Mesothelial cell of epicardium (in vitro differentiated cells): ENCODE data around the gene COPG1. TPM values are rescaled to one million over a fixed set of nuclear protein-coding genes. Genes with fewer than 3 reads are reported as not detected.
A peak's percentile ranks its signal among the peaks of the same experiment; 100 is the strongest.
"Not testable (repeated sequence)": the region's sequence is repeated elsewhere in the genome, so short reads cannot be mapped to it uniquely, and the experiment has no call there.

ENCODE experiments used
- DNase-seq, 2 experiments: peaks; one replicate each; pipeline ENCODE4 v3.0.0; 2021; ENCODE audit warnings: low spot score in 2 of 2; ENCODE audit not compliant: unreplicated experiment in 2 of 2
- H3K27ac Mint-ChIP-seq: 2 replicates; pipeline ENCODE4 v1.8.0; 2021; ENCODE audit warnings: mixed read lengths
- H3K27me3 Mint-ChIP-seq: 2 replicates; pipeline ENCODE4 v1.8.0; 2021; ENCODE audit warnings: low read depth, mixed read lengths
- H3K36me3 Mint-ChIP-seq: 2 replicates; pipeline ENCODE4 v1.8.0; 2021; ENCODE audit warnings: mixed read lengths
- H3K4me1 Mint-ChIP-seq: 2 replicates; pipeline ENCODE4 v1.8.0; 2021; ENCODE audit warnings: mixed read lengths
- H3K4me3 Mint-ChIP-seq: 2 replicates; pipeline ENCODE4 v1.8.0; 2021; ENCODE audit warnings: mild to moderate bottlenecking, moderate library complexity, mixed read lengths
- H3K9me3 Mint-ChIP-seq: 2 replicates; pipeline ENCODE4 v1.8.0; 2021; ENCODE audit warnings: mixed read lengths
- total RNA-seq: library from RNA; stranded (reverse); gene quantifications from 3 replicates; pipeline ENCODE4 v1.2.1, GENCODE V29; 2021
- TF ChIP-seq, protein P1 (sequence below): fragments of 200-600 bp; sonication (generic); IDR thresholded peaks from one replicate; pipeline ENCODE4 v1.5.0; 2021; ENCODE audit warnings: antibody characterized with exemption; ENCODE audit not compliant: unreplicated experiment

Gene COPG1
- total RNA-seq, 1 donor from 2014 or later, result 172 TPM

GRCh38 chr3:129245141-129245540 lies 4.3 kb upstream of the COPG1 start:
- Mint-ChIP-seq H3K9me3 (no peaks in the 10 kb centered on the region), H3K27ac (no peak overlapping the region), H3K4me1 (peaks cover 22% of the 10 kb centered on the region), H3K36me3 (peaks cover 2% of the 10 kb centered on the region), H3K4me3 (no peak overlapping the region), H3K27me3 (no peaks in the 10 kb centered on the region)
- no peak for DNase-seq
- TF ChIP-seq, protein P1, sequence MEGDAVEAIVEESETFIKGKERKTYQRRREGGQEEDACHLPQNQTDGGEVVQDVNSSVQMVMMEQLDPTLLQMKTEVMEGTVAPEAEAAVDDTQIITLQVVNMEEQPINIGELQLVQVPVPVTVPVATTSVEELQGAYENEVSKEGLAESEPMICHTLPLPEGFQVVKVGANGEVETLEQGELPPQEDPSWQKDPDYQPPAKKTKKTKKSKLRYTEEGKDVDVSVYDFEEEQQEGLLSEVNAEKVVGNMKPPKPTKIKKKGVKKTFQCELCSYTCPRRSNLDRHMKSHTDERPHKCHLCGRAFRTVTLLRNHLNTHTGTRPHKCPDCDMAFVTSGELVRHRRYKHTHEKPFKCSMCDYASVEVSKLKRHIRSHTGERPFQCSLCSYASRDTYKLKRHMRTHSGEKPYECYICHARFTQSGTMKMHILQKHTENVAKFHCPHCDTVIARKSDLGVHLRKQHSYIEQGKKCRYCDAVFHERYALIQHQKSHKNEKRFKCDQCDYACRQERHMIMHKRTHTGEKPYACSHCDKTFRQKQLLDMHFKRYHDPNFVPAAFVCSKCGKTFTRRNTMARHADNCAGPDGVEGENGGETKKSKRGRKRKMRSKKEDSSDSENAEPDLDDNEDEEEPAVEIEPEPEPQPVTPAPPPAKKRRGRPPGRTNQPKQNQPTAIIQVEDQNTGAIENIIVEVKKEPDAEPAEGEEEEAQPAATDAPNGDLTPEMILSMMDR, result no peak

DNA sequence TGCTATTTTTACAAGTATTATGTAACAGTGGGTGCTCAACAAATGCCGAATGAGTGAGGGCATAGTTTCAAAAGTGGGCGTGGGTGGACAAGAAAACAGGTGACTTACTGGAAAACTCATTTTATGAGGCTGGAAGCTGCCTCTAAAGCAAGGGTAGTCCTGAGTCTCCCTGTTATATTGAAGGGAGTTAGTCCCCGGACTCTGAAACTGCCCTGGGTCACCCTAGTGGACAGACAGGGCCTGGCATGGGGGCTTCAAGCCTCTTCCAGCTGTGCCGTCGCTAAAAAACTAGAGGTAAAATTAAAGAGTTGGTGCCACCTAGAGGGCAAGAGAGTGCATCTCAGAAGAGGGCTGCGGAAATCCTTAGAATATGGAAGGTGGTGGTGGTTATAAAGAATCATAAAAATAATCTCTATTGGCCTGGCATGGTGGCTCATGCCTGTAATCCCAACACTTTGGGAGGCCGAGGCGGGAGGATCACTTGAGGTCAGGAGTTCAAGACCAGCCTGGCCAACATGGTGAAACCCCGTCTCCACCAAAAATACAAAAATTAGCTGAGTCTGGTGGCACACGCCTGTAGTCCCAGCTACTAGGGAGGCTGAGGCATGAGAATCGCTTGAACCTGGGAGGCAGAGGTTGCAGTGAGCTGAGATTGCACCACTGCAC lies 3.6 kb upstream of the COPG1 start:
- H3K9me3 Mint-ChIP-seq, H3K27me3 Mint-ChIP-seq, H3K36me3 Mint-ChIP-seq, H3K4me3 Mint-ChIP-seq: not testable (repeated sequence)
- Mint-ChIP-seq H3K4me1 (peaks cover 28% of the 10 kb centered on the region), H3K27ac (peak overlapping the region; percentile 29)
- TF ChIP-seq, protein P1, result peak; percentile 83
- peak; percentile 40 to 70 for DNase-seq

- Mint-ChIP-seq H3K27ac (no peak overlapping the region), H3K4me3 (peak overlapping the region; percentile 32), H3K36me3 (peaks cover 5% of the 10 kb centered on the region), H3K4me1 (peaks cover 28% of the 10 kb centered on the region), H3K9me3 (no peaks in the 10 kb centered on the region), H3K27me3 (no peaks in the 10 kb centered on the region)
- no peak for DNase-seq
- TF ChIP-seq, protein P1, result no peak
These were observed 2.8 kb upstream of the COPG1 start for GRCh38 chr3:129246636-129247035.

DNA sequence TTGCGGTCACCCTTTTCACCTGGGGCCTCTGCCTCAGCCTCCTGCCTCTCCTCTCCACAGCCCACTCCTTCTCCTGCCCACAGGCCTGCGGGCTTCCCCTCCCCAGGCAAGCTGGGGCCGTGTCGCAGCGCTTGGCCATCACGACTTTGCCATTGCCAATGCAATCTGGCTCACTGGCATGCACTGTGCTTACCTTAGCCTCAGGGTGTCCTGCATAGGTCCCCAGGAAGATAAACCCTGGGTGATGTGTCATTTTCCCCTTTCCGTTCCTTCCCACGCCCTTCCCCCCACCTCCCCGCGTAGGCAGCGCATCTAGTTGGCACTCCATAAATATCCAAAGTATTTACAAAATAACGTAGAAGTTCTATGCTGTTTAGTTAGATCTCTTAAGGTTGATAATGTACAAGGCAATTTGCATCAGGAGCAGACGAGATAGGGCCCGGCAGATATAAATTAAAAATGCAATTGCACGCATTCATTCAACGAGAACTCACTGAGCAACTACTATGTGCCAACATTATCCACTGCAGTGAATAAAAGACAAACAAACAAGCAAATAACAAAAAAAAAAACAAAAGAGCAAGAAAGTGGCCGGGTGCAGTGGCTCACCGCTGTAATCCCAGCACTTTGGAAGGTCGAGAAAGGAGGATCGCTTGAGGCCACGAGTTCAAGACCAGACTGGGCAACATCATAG lies 973 bp upstream of the COPG1 start:
- peak overlapping the region; percentile 96 for H3K4me3 Mint-ChIP-seq
- no peak for DNase-seq
- peaks cover 9% of the 10 kb centered on the region for H3K36me3 Mint-ChIP-seq
- H3K27ac Mint-ChIP-seq, result peak overlapping the region; percentile 98
- TF ChIP-seq, protein P1, result no peak
- H3K27me3 Mint-ChIP-seq, result no peaks in the 10 kb centered on the region
- H3K9me3 Mint-ChIP-seq, result no peaks in the 10 kb centered on the region
- H3K4me1 Mint-ChIP-seq, result peaks cover 28% of the 10 kb centered on the region

DNA sequence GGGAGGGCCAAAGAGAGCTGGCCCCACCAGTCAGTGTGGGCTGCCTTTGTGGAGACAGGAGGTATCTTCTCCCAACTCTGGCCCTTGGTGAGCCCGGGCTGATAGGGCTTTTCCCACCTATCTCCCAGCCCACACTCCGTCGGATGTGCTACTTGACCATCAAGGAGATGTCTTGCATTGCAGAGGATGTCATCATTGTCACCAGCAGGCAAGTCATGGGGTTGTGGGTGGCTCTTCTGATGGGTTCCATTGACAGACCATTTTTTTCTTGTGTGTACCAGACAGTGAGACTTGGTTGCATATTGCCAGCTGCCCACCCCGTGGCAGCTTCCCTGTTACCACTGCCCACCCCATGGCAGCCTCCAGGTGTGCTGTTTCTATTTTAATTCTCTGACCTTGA lies 3.3 kb downstream of the COPG1 start:
- no peaks in the 10 kb centered on the region for H3K9me3 Mint-ChIP-seq
- no peaks in the 10 kb centered on the region for H3K27me3 Mint-ChIP-seq
- H3K36me3 Mint-ChIP-seq, result peaks cover 38% of the 10 kb centered on the region
- TF ChIP-seq, protein P1, result no peak
- H3K27ac Mint-ChIP-seq, result no peak overlapping the region
- no peak for DNase-seq
- H3K4me3 Mint-ChIP-seq, result no peak overlapping the region
- H3K4me1 Mint-ChIP-seq, result peaks cover 21% of the 10 kb centered on the region
